ENCODE results near the gene RPLP1.
A peak's percentile ranks its signal among the peaks of the same experiment; 100 is the strongest.
"Not testable (repeated sequence)": the region's sequence is repeated elsewhere in the genome, so short reads cannot be mapped to it uniquely, and the experiment has no call there.

The RPLP1 gene

GRCh38 chr15:69443032-69443611 is 9.5 kb upstream of the RPLP1 start:
- DNase-seq, result no peak

GRCh38 chr15:69444686-69445085 is 7.9 kb upstream of the RPLP1 start:
- no peak for DNase-seq

- no peak for DNase-seq
Measured at GRCh38 chr15:69446953-69447352, 5.7 kb upstream of the RPLP1 start.

GRCh38 chr15:69450221-69450620 is 2.4 kb upstream of the RPLP1 start:
- not testable (repeated sequence) for DNase-seq

GRCh38 chr15:69450968-69451695 is 1.5 kb upstream of the RPLP1 start:
- DNase-seq, result no peak

GRCh38 chr15:69451951-69452691 is 497 bp upstream of the RPLP1 start:
- no peak for DNase-seq

GRCh38 chr15:69454953-69455352 is 2.3 kb downstream of the RPLP1 start:
- DNase-seq, result no peak

- no peak for DNase-seq
Measured at GRCh38 chr15:69456208-69457166, 3.9 kb downstream of the RPLP1 start.

GRCh38 chr15:69457304-69458280 is 5.0 kb downstream of the RPLP1 start:
- no peak for DNase-seq

- DNase-seq, result no peak
Measured at GRCh38 chr15:69459066-69459465, 6.4 kb downstream of the RPLP1 start.

- no peak for DNase-seq
Measured at GRCh38 chr15:69460481-69460880, 7.9 kb downstream of the RPLP1 start.

- no peak for DNase-seq
Measured at GRCh38 chr15:69462030-69462492, 9.4 kb downstream of the RPLP1 start.

GRCh38 chr15:69462493-69463181 is 10.0 kb downstream of the RPLP1 start:
- DNase-seq, result peak; percentile 98

GRCh38 chr15:69463182-69463756 is 10.7 kb downstream of the RPLP1 start:
- no peak for DNase-seq

- DNase-seq, result no peak
Measured at GRCh38 chr15:69465253-69465652, 12.6 kb downstream of the RPLP1 start.

- no peak for DNase-seq
Measured at GRCh38 chr15:69466733-69467132, 14.1 kb downstream of the RPLP1 start.

- DNase-seq, result no peak
Measured at GRCh38 chr15:69467636-69468035, 15.0 kb downstream of the RPLP1 start.

- DNase-seq, result no peak
Measured at GRCh38 chr15:69468241-69469121, 15.9 kb downstream of the RPLP1 start.

- no peak for DNase-seq
Measured at GRCh38 chr15:69469467-69470201, 17.0 kb downstream of the RPLP1 start.

All from left hindlimb (tissue), 1 donor.